WTC11 (cell line): Measurements from ENCODE around the gene EEFSEC. TPM values are rescaled to one million over a fixed set of nuclear protein-coding genes. Genes with fewer than 3 reads are reported as not detected.

ENCODE experiments used
- ATAC-seq: fragments of 200-7000 bp; cut with Tn5 transposase; 2 replicates; pipeline ENCODE4 v1.10.0; 2021; ENCODE audit warnings: mild to moderate bottlenecking, moderate library complexity
- CTCF ChIA-PET: fragments of 300-600 bp; sonication (Branson Sonifier 250); formaldehyde crosslinking; loops from one replicate; lab custom pipeline; 2021; ENCODE audit warnings: antibody characterized with exemption; lab: Charles Lee
- POLR2A ChIA-PET: fragments of 350-600 bp; sonication (Branson Sonifier 250); formaldehyde crosslinking; loops from one replicate; lab custom pipeline; 2021; ENCODE audit warnings: antibody characterized with exemption; lab: Charles Lee
- DNase-seq: peaks from one replicate; pipeline ENCODE4 v3.0.0; 2021; ENCODE audit warnings: low spot score
- H3K27ac Mint-ChIP-seq: 2 replicates; pipeline ENCODE4 v1.8.0; 2021; ENCODE audit warnings: mixed read lengths
- H3K27me3 Mint-ChIP-seq: 2 replicates; pipeline ENCODE4 v1.8.0; 2021; ENCODE audit warnings: low read depth, mild to moderate bottlenecking, moderate library complexity, mixed read lengths
- H3K36me3 Mint-ChIP-seq: 2 replicates; pipeline ENCODE4 v1.8.0; 2021; ENCODE audit warnings: mixed read lengths
- H3K4me1 Mint-ChIP-seq: 2 replicates; pipeline ENCODE4 v1.8.0; 2022; ENCODE audit warnings: mixed read lengths
- H3K4me3 Mint-ChIP-seq: 2 replicates; pipeline ENCODE4 v1.8.0; 2021; ENCODE audit warnings: mild to moderate bottlenecking, moderate library complexity, mixed read lengths
- H3K9me3 Mint-ChIP-seq: 2 replicates; pipeline ENCODE4 v1.8.0; 2021; ENCODE audit warnings: mixed read lengths
- ELF4 ChIP-seq: sonication (generic); formaldehyde crosslinking; IDR thresholded peaks from 2 replicates; pipeline ENCODE4 v1.8.1; 2022; ENCODE audit warnings: low read depth, mild to moderate bottlenecking, moderate library complexity, missing genetic modification reagents
- FOXK1 ChIP-seq: sonication (generic); formaldehyde crosslinking; IDR thresholded peaks from 2 replicates; pipeline ENCODE4 v1.8.0; 2022; ENCODE audit warnings: mild to moderate bottlenecking, moderate library complexity, missing genetic modification reagents
- FOXP1 ChIP-seq: sonication (generic); formaldehyde crosslinking; IDR thresholded peaks from 2 replicates; pipeline ENCODE4 v1.8.0; 2022; ENCODE audit warnings: missing genetic modification reagents, mild to moderate bottlenecking, moderate library complexity, borderline replicate concordance
- MXD4 ChIP-seq: fragments of 250-450 bp; sonication (Bioruptor Pico); IDR thresholded peaks from 2 replicates; pipeline ENCODE4 v1.8.0; 2021; ENCODE audit warnings: mild to moderate bottlenecking, moderate library complexity, borderline replicate concordance
- NR1H2 ChIP-seq: sonication (generic); formaldehyde crosslinking; IDR thresholded peaks from 2 replicates; pipeline ENCODE4 v1.9.0; 2021; ENCODE audit warnings: mild to moderate bottlenecking, moderate library complexity, missing genetic modification reagents
- NR2C2 ChIP-seq: sonication (generic); formaldehyde crosslinking; IDR thresholded peaks from 2 replicates; pipeline ENCODE4 v1.8.0; 2022; ENCODE audit warnings: mild to moderate bottlenecking, missing genetic modification reagents
- SMAD3 ChIP-seq: sonication (generic); formaldehyde crosslinking; IDR thresholded peaks from 2 replicates; pipeline ENCODE4 v1.8.0; 2022; ENCODE audit warnings: missing genetic modification reagents, mild to moderate bottlenecking, borderline replicate concordance
- TEAD1 ChIP-seq: sonication (generic); formaldehyde crosslinking; IDR thresholded peaks from 2 replicates; pipeline ENCODE4 v1.8.0; 2022; ENCODE audit warnings: mild to moderate bottlenecking, missing genetic modification reagents
- TP53 ChIP-seq: sonication (generic); formaldehyde crosslinking; IDR thresholded peaks from 2 replicates; pipeline ENCODE4 v1.8.1; 2023; ENCODE audit warnings: mild to moderate bottlenecking, missing genetic modification reagents
- total RNA-seq: library from RNA; stranded (reverse); gene quantifications from 3 replicates; pipeline ENCODE4 v1.2.3, GENCODE V29; 2021
- TF ChIP-seq, protein P1 (sequence below): sonication (generic); formaldehyde crosslinking; conservative IDR thresholded peaks from 2 replicates; pipeline ENCODE4 v1.8.1; 2022; ENCODE audit warnings: mild to moderate bottlenecking, missing genetic modification reagents
- TF ChIP-seq, protein P2 (sequence below): sonication (generic); formaldehyde crosslinking; IDR thresholded peaks from 2 replicates; pipeline ENCODE4 v1.8.1; 2023; ENCODE audit warnings: mild to moderate bottlenecking, missing genetic modification reagents, borderline replicate concordance
- TF ChIP-seq, protein P3 (sequence below): sonication (generic); formaldehyde crosslinking; IDR thresholded peaks from 2 replicates; pipeline ENCODE4 v1.8.0; 2023; ENCODE audit warnings: missing genetic modification reagents
- TF ChIP-seq, protein P4 (sequence below): sonication (generic); formaldehyde crosslinking; IDR thresholded peaks from 2 replicates; pipeline ENCODE4 v1.8.0; 2022; ENCODE audit warnings: mild to moderate bottlenecking, missing genetic modification reagents
- TF ChIP-seq, protein P5 (sequence below): sonication (generic); formaldehyde crosslinking; IDR thresholded peaks from 2 replicates; pipeline ENCODE4 v1.8.1; 2023; ENCODE audit warnings: mild to moderate bottlenecking, missing genetic modification reagents
- TF ChIP-seq, protein P6 (sequence below): sonication (generic); formaldehyde crosslinking; IDR thresholded peaks from 2 replicates; pipeline ENCODE4 v1.8.1; 2022; ENCODE audit warnings: low read depth, missing genetic modification reagents, borderline replicate concordance
- TF ChIP-seq, protein P7 (sequence below): fragments of 250-450 bp; sonication (Bioruptor Pico); IDR thresholded peaks from 2 replicates; pipeline ENCODE4 v1.8.0; 2021; ENCODE audit warnings: mild to moderate bottlenecking
- TF ChIP-seq, protein P8 (sequence below): fragments of 250-450 bp; sonication (Bioruptor Pico); conservative IDR thresholded peaks from 2 replicates; pipeline ENCODE4 v1.9.0; 2021; ENCODE audit warnings: mild to moderate bottlenecking

Gene EEFSEC
- total RNA-seq, 1 experiment from 2014 or later: 13.7 TPM

DNA sequence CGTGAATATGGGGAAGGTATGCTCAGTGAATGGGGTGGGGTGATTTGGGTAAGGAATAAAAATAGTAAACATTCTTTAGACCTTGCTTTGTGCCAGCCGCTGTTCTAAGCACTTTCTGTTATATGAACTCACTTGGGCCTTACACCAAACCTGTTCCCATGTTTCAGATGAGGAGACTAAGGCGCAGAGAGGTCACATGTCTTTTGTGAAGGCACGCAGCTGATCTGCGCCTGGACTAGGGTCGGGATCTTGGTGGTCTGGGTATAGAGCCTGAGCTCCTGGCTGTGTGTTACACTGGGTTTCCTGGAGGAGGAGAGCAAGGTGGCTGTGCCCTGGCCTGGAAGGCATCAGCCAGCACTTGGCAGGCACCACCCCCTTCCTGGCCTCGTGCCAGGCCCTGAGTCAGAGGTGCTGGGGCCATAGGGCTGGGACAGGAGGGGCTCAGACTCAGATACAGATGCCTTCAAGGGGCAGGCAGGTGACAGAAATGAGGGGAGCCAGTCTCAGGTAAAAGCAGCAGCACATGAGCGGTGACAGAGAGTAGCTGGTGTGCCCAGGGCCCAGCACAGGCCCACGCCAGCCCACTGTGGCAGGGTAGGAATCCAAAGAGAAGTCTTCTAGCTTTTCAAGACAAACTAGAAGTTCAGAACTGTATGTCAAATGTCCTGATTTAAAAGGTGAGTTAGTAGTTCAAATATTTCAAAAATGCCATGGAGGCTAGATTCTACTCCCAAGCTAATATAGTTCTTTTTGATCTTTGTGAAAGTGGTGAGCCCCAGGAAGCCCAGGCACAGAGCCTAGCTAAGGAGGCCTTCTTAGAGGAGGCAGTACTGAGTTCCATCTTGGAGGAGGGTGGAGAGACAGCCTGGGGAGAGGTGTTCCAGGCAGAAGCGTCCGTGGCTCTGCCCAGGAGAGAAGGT, 230.3 kb downstream of the EEFSEC start:
- no peaks in the 10 kb centered on the region for H3K27me3 Mint-ChIP-seq
- no peak for ATAC-seq
- no peak overlapping the region for H3K4me3 Mint-ChIP-seq
- no peak for TF ChIP-seq NR2C2 (CRISPR knock-in tag)
- TF ChIP-seq, protein P1, sequence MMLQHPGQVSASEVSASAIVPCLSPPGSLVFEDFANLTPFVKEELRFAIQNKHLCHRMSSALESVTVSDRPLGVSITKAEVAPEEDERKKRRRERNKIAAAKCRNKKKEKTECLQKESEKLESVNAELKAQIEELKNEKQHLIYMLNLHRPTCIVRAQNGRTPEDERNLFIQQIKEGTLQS (CRISPR knock-in tag): no peak
- TF ChIP-seq SMAD3 (CRISPR knock-in tag): no peak
- no peak for TF ChIP-seq NR1H2 (CRISPR knock-in tag)
- TF ChIP-seq ELF4: no peak
- TF ChIP-seq, protein P2, sequence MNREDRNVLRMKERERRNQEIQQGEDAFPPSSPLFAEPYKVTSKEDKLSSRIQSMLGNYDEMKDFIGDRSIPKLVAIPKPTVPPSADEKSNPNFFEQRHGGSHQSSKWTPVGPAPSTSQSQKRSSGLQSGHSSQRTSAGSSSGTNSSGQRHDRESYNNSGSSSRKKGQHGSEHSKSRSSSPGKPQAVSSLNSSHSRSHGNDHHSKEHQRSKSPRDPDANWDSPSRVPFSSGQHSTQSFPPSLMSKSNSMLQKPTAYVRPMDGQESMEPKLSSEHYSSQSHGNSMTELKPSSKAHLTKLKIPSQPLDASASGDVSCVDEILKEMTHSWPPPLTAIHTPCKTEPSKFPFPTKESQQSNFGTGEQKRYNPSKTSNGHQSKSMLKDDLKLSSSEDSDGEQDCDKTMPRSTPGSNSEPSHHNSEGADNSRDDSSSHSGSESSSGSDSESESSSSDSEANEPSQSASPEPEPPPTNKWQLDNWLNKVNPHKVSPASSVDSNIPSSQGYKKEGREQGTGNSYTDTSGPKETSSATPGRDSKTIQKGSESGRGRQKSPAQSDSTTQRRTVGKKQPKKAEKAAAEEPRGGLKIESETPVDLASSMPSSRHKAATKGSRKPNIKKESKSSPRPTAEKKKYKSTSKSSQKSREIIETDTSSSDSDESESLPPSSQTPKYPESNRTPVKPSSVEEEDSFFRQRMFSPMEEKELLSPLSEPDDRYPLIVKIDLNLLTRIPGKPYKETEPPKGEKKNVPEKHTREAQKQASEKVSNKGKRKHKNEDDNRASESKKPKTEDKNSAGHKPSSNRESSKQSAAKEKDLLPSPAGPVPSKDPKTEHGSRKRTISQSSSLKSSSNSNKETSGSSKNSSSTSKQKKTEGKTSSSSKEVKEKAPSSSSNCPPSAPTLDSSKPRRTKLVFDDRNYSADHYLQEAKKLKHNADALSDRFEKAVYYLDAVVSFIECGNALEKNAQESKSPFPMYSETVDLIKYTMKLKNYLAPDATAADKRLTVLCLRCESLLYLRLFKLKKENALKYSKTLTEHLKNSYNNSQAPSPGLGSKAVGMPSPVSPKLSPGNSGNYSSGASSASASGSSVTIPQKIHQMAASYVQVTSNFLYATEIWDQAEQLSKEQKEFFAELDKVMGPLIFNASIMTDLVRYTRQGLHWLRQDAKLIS (CRISPR knock-in tag): no peak
- no peak for TF ChIP-seq FOXP1
- TF ChIP-seq, protein P3, sequence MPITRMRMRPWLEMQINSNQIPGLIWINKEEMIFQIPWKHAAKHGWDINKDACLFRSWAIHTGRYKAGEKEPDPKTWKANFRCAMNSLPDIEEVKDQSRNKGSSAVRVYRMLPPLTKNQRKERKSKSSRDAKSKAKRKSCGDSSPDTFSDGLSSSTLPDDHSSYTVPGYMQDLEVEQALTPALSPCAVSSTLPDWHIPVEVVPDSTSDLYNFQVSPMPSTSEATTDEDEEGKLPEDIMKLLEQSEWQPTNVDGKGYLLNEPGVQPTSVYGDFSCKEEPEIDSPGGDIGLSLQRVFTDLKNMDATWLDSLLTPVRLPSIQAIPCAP (CRISPR knock-in tag): no peak
- TF ChIP-seq, protein P4, sequence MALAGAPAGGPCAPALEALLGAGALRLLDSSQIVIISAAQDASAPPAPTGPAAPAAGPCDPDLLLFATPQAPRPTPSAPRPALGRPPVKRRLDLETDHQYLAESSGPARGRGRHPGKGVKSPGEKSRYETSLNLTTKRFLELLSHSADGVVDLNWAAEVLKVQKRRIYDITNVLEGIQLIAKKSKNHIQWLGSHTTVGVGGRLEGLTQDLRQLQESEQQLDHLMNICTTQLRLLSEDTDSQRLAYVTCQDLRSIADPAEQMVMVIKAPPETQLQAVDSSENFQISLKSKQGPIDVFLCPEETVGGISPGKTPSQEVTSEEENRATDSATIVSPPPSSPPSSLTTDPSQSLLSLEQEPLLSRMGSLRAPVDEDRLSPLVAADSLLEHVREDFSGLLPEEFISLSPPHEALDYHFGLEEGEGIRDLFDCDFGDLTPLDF (CRISPR knock-in tag): no peak
- TF ChIP-seq, protein P5, sequence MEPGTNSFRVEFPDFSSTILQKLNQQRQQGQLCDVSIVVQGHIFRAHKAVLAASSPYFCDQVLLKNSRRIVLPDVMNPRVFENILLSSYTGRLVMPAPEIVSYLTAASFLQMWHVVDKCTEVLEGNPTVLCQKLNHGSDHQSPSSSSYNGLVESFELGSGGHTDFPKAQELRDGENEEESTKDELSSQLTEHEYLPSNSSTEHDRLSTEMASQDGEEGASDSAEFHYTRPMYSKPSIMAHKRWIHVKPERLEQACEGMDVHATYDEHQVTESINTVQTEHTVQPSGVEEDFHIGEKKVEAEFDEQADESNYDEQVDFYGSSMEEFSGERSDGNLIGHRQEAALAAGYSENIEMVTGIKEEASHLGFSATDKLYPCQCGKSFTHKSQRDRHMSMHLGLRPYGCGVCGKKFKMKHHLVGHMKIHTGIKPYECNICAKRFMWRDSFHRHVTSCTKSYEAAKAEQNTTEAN (CRISPR knock-in tag): no peak
- no peak for TF ChIP-seq TP53 (CRISPR knock-in tag)
- no peak for TF ChIP-seq MXD4 (CRISPR knock-in tag)
- no peak for TF ChIP-seq FOXK1 (CRISPR knock-in tag)
- TF ChIP-seq, protein P6, sequence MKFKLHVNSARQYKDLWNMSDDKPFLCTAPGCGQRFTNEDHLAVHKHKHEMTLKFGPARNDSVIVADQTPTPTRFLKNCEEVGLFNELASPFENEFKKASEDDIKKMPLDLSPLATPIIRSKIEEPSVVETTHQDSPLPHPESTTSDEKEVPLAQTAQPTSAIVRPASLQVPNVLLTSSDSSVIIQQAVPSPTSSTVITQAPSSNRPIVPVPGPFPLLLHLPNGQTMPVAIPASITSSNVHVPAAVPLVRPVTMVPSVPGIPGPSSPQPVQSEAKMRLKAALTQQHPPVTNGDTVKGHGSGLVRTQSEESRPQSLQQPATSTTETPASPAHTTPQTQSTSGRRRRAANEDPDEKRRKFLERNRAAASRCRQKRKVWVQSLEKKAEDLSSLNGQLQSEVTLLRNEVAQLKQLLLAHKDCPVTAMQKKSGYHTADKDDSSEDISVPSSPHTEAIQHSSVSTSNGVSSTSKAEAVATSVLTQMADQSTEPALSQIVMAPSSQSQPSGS (CRISPR knock-in tag): no peak
- TF ChIP-seq TEAD1: no peak
- TF ChIP-seq, protein P7, sequence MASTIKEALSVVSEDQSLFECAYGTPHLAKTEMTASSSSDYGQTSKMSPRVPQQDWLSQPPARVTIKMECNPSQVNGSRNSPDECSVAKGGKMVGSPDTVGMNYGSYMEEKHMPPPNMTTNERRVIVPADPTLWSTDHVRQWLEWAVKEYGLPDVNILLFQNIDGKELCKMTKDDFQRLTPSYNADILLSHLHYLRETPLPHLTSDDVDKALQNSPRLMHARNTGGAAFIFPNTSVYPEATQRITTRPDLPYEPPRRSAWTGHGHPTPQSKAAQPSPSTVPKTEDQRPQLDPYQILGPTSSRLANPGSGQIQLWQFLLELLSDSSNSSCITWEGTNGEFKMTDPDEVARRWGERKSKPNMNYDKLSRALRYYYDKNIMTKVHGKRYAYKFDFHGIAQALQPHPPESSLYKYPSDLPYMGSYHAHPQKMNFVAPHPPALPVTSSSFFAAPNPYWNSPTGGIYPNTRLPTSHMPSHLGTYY (CRISPR knock-in tag): no peak
- TF ChIP-seq, protein P8, sequence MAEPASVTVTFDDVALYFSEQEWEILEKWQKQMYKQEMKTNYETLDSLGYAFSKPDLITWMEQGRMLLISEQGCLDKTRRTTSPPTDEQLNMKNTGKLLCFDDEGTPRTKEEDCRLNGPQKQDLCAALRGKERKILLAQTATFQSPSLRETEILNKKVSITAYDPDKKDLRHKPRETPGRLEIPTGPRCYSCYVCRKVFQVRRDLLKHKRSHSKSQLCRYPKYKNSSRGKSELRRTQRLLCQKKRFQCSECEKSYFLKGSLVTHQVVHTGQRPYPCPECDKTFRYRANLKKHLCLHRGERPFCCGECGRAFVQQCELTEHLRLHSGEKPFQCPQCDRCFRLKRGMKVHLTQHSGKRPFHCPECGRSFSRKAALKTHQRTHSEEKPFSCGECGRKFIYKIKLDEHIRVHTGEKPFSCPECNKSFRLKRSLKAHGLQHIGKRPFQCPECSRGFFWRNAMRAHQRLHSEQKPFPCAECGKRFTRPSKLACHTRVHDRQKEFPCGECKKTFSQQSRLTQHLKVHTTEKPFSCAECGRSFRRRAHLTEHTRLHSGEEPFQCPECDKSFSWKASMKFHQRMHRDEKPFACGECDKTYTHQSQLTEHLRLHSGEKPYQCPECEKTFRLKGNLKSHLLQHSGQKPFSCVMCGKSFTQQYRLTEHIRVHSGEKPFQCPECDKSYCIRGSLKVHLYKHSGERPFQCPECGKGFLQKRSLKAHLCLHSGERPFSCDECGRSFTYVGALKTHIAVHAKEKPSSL (CRISPR knock-in tag): no peak
- POLR2A ChIA-PET: no interaction called here
- no peaks in the 10 kb centered on the region for H3K36me3 Mint-ChIP-seq
- no peak for DNase-seq
- CTCF ChIA-PET: interaction anchor here (1.3 kb wide), 1 partner anchor 54 kb away, joined by 3 read pairs; no protein-coding TSS in a partner anchor
- no peaks in the 10 kb centered on the region for H3K9me3 Mint-ChIP-seq
- H3K4me1 Mint-ChIP-seq: no peaks in the 10 kb centered on the region
- H3K27ac Mint-ChIP-seq: no peak overlapping the region; the same call in 1 of the 2 replicates
